ENCODE data around the gene PRKCA.

The PRKCA gene

GRCh38 chr17:66459811-66460270, 157.4 kb downstream of the PRKCA start:
- H3K4me1 ChIP-seq (ENCODE audit: control insufficient read depth, insufficient read depth, low read length): peaks cover 31% of the 10 kb centered on the region
- H3K9me3 ChIP-seq (ENCODE audit: control insufficient read depth, low read length): no peaks in the 10 kb centered on the region
- no peak overlapping the region for H3K4me3 ChIP-seq (ENCODE audit: low read length)
- H3K36me3 ChIP-seq (ENCODE audit: control insufficient read depth, insufficient read depth, low read length): no peaks in the 10 kb centered on the region
- H3K27me3 ChIP-seq (ENCODE audit: control insufficient read depth, insufficient read depth, low read length): no peaks in the 10 kb centered on the region
- H3K9ac ChIP-seq (ENCODE audit: low read length): no peak overlapping the region

- H3K36me3 ChIP-seq (ENCODE audit: control insufficient read depth, insufficient read depth, low read length): no peaks in the 10 kb centered on the region
- no peak overlapping the region for H3K9ac ChIP-seq (ENCODE audit: low read length)
- no peak overlapping the region for H3K4me3 ChIP-seq (ENCODE audit: low read length)
- H3K9me3 ChIP-seq (ENCODE audit: control insufficient read depth, low read length): no peaks in the 10 kb centered on the region
- H3K4me1 ChIP-seq (ENCODE audit: control insufficient read depth, insufficient read depth, low read length): peaks cover 31% of the 10 kb centered on the region
- no peaks in the 10 kb centered on the region for H3K27me3 ChIP-seq (ENCODE audit: control insufficient read depth, insufficient read depth, low read length)
Observed at GRCh38 chr17:66460558-66460957, 158.1 kb downstream of the PRKCA start.

- H3K27me3 ChIP-seq (ENCODE audit: control insufficient read depth, insufficient read depth, low read length): no peaks in the 10 kb centered on the region
- no peaks in the 10 kb centered on the region for H3K9me3 ChIP-seq (ENCODE audit: control insufficient read depth, low read length)
- H3K9ac ChIP-seq (ENCODE audit: low read length): no peak overlapping the region
- H3K4me3 ChIP-seq (ENCODE audit: low read length): no peak overlapping the region
- no peaks in the 10 kb centered on the region for H3K36me3 ChIP-seq (ENCODE audit: control insufficient read depth, insufficient read depth, low read length)
- H3K4me1 ChIP-seq (ENCODE audit: control insufficient read depth, insufficient read depth, low read length): peaks cover 37% of the 10 kb centered on the region
Observed at GRCh38 chr17:66461343-66461995, 159.1 kb downstream of the PRKCA start.

- no peak overlapping the region for H3K9ac ChIP-seq (ENCODE audit: low read length)
- no peak overlapping the region for H3K4me3 ChIP-seq (ENCODE audit: low read length)
- no peaks in the 10 kb centered on the region for H3K36me3 ChIP-seq (ENCODE audit: control insufficient read depth, insufficient read depth, low read length)
- H3K9me3 ChIP-seq (ENCODE audit: control insufficient read depth, low read length): no peaks in the 10 kb centered on the region
- no peaks in the 10 kb centered on the region for H3K27me3 ChIP-seq (ENCODE audit: control insufficient read depth, insufficient read depth, low read length)
- peaks cover 37% of the 10 kb centered on the region for H3K4me1 ChIP-seq (ENCODE audit: control insufficient read depth, insufficient read depth, low read length)
Observed at GRCh38 chr17:66462010-66462409, 159.6 kb downstream of the PRKCA start.

- peaks cover 50% of the 10 kb centered on the region for H3K4me1 ChIP-seq (ENCODE audit: control insufficient read depth, insufficient read depth, low read length)
Observed at GRCh38 chr17:66464921-66465320, 162.5 kb downstream of the PRKCA start.

GRCh38 chr17:66465701-66466100, 163.3 kb downstream of the PRKCA start:
- Histone ChIP-seq H3K9ac (ENCODE audit: low read length) (no peak overlapping the region), H3K4me1 (ENCODE audit: control insufficient read depth, insufficient read depth, low read length) (peaks cover 42% of the 10 kb centered on the region), H3K4me3 (ENCODE audit: low read length) (no peak overlapping the region), H3K9me3 (ENCODE audit: control insufficient read depth, low read length) (no peaks in the 10 kb centered on the region), H3K36me3 (ENCODE audit: control insufficient read depth, insufficient read depth, low read length) (no peaks in the 10 kb centered on the region), H3K27me3 (ENCODE audit: control insufficient read depth, insufficient read depth, low read length) (no peaks in the 10 kb centered on the region)

More at GRCh38 chr17:66464921-66465320, 162.5 kb downstream of the PRKCA start:
- no peaks in the 10 kb centered on the region for H3K36me3 ChIP-seq (ENCODE audit: control insufficient read depth, insufficient read depth, low read length)
- no peaks in the 10 kb centered on the region for H3K9me3 ChIP-seq (ENCODE audit: control insufficient read depth, low read length)
- H3K27me3 ChIP-seq (ENCODE audit: control insufficient read depth, insufficient read depth, low read length): no peaks in the 10 kb centered on the region
- no peak overlapping the region for H3K9ac ChIP-seq (ENCODE audit: low read length)
- H3K4me3 ChIP-seq (ENCODE audit: low read length): no peak overlapping the region

- no peak overlapping the region for H3K9ac ChIP-seq (ENCODE audit: low read length)
- H3K36me3 ChIP-seq (ENCODE audit: control insufficient read depth, insufficient read depth, low read length): no peaks in the 10 kb centered on the region
- peaks cover 40% of the 10 kb centered on the region for H3K4me1 ChIP-seq (ENCODE audit: control insufficient read depth, insufficient read depth, low read length)
- H3K9me3 ChIP-seq (ENCODE audit: control insufficient read depth, low read length): no peaks in the 10 kb centered on the region
- no peaks in the 10 kb centered on the region for H3K27me3 ChIP-seq (ENCODE audit: control insufficient read depth, insufficient read depth, low read length)
- H3K4me3 ChIP-seq (ENCODE audit: low read length): no peak overlapping the region
Observed at GRCh38 chr17:66466106-66466820, 163.8 kb downstream of the PRKCA start.

- no peak overlapping the region for H3K9ac ChIP-seq (ENCODE audit: low read length)
- H3K4me3 ChIP-seq (ENCODE audit: low read length): no peak overlapping the region
- no peaks in the 10 kb centered on the region for H3K36me3 ChIP-seq (ENCODE audit: control insufficient read depth, insufficient read depth, low read length)
- H3K9me3 ChIP-seq (ENCODE audit: control insufficient read depth, low read length): no peaks in the 10 kb centered on the region
- no peaks in the 10 kb centered on the region for H3K27me3 ChIP-seq (ENCODE audit: control insufficient read depth, insufficient read depth, low read length)
- H3K4me1 ChIP-seq (ENCODE audit: control insufficient read depth, insufficient read depth, low read length): peaks cover 33% of the 10 kb centered on the region
Observed at GRCh38 chr17:66466840-66467367, 164.5 kb downstream of the PRKCA start.

- H3K4me1 ChIP-seq (ENCODE audit: control insufficient read depth, insufficient read depth, low read length): peaks cover 25% of the 10 kb centered on the region
Observed at GRCh38 chr17:66467766-66468165, 165.4 kb downstream of the PRKCA start.

GRCh38 chr17:66468241-66469087, 166.1 kb downstream of the PRKCA start:
- Histone ChIP-seq H3K36me3 (ENCODE audit: control insufficient read depth, insufficient read depth, low read length) (no peaks in the 10 kb centered on the region), H3K4me1 (ENCODE audit: control insufficient read depth, insufficient read depth, low read length) (peaks cover 21% of the 10 kb centered on the region), H3K27me3 (ENCODE audit: control insufficient read depth, insufficient read depth, low read length) (no peaks in the 10 kb centered on the region), H3K4me3 (ENCODE audit: low read length) (no peak overlapping the region), H3K9me3 (ENCODE audit: control insufficient read depth, low read length) (no peaks in the 10 kb centered on the region), H3K9ac (ENCODE audit: low read length) (no peak overlapping the region)

More at GRCh38 chr17:66467766-66468165, 165.4 kb downstream of the PRKCA start:
- Histone ChIP-seq H3K9ac (ENCODE audit: low read length) (no peak overlapping the region), H3K4me3 (ENCODE audit: low read length) (no peak overlapping the region), H3K36me3 (ENCODE audit: control insufficient read depth, insufficient read depth, low read length) (no peaks in the 10 kb centered on the region), H3K9me3 (ENCODE audit: control insufficient read depth, low read length) (no peaks in the 10 kb centered on the region), H3K27me3 (ENCODE audit: control insufficient read depth, insufficient read depth, low read length) (no peaks in the 10 kb centered on the region)

GRCh38 chr17:66469088-66469442, 166.7 kb downstream of the PRKCA start:
- H3K4me1 ChIP-seq (ENCODE audit: control insufficient read depth, insufficient read depth, low read length): peaks cover 21% of the 10 kb centered on the region
- no peaks in the 10 kb centered on the region for H3K36me3 ChIP-seq (ENCODE audit: control insufficient read depth, insufficient read depth, low read length)
- no peak overlapping the region for H3K9ac ChIP-seq (ENCODE audit: low read length)
- H3K4me3 ChIP-seq (ENCODE audit: low read length): no peak overlapping the region
- no peaks in the 10 kb centered on the region for H3K9me3 ChIP-seq (ENCODE audit: control insufficient read depth, low read length)
- H3K27me3 ChIP-seq (ENCODE audit: control insufficient read depth, insufficient read depth, low read length): no peaks in the 10 kb centered on the region

- Histone ChIP-seq H3K4me1 (ENCODE audit: control insufficient read depth, insufficient read depth, low read length) (peaks cover 21% of the 10 kb centered on the region), H3K4me3 (ENCODE audit: low read length) (no peak overlapping the region)
Observed at GRCh38 chr17:66469461-66469860, 167.0 kb downstream of the PRKCA start.

More at GRCh38 chr17:66469461-66469860, 167.0 kb downstream of the PRKCA start:
- H3K9me3 ChIP-seq (ENCODE audit: control insufficient read depth, low read length): no peaks in the 10 kb centered on the region
- no peaks in the 10 kb centered on the region for H3K27me3 ChIP-seq (ENCODE audit: control insufficient read depth, insufficient read depth, low read length)
- H3K36me3 ChIP-seq (ENCODE audit: control insufficient read depth, insufficient read depth, low read length): no peaks in the 10 kb centered on the region
- H3K9ac ChIP-seq (ENCODE audit: low read length): no peak overlapping the region

All from mucosa of stomach (tissue), 1 donor.